ENCODE measurements around the gene OR4B1. TPM values are rescaled to one million over a fixed set of nuclear protein-coding genes. Genes with fewer than 3 reads are reported as not detected.

Gene OR4B1
- total RNA-seq, 2 experiments from 2014 or later, result not detected

- intact Hi-C loops (cut with micrococcal nuclease; ENCODE audit: unreplicated experiment), result no loop called here
These were observed 21.1 kb downstream of the OR4B1 start for GRCh38 chr11:48237727-48238126.

DNA sequence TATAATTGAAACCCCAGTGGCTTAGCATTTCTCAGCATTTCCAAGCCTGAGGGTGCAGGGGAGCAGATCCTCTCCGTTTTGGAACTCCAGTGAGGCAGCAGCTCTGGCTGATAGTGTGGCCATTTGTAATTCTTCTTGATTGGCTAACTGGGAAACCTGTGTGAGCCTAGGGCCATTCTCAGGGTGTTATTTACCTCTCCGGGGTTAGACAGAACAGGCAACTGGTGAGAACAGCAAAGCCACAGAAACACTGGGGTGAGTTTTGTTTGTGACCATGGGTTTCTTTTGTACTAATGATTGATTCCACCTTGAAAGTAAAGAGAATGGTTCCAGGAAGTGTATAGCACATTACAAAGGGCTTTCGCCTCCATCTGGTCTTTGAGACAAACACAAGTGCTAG lies 25.9 kb downstream of the OR4B1 start:
- H3K4me3 ChIP-seq (ENCODE audit: low read depth, low read length, poor library complexity, severe bottlenecking), result no peak overlapping the region
- no peaks in the 10 kb centered on the region for H3K4me1 ChIP-seq (ENCODE audit: insufficient read depth, low read length, poor library complexity, severe bottlenecking)
- H3K4me2 ChIP-seq (ENCODE audit: low read length), result no peak overlapping the region
- no peaks in the 10 kb centered on the region for H3K79me2 ChIP-seq (ENCODE audit: insufficient read depth, low read depth, low read length)
- TF ChIP-seq CTCF (conservative IDR thresholded peaks at IDR 0.05; ENCODE audit: low read length) (no peak), EZH2phosphoT487 (IDR thresholded peaks at IDR 0.05; ENCODE audit: borderline replicate concordance, low read depth, low read length) (no peak)
- CTCF ChIA-PET (ENCODE audit: unreplicated experiment), result no interaction called here
- intact Hi-C loops (cut with micrococcal nuclease; ENCODE audit: unreplicated experiment), result loop anchor here (5.0 kb wide), 1 partner anchor 50 kb away; no protein-coding TSS in a partner anchor
- no peak for DNase-seq (ENCODE audit: low spot score)
- no peaks in the 10 kb centered on the region for H4K20me1 ChIP-seq (ENCODE audit: insufficient read depth, low read length)
- no TSS peak for BruUV-seq (replicated peaks)
- H3K27ac ChIP-seq (ENCODE audit: low read depth, low read length, poor library complexity, severe bottlenecking), result no peak overlapping the region
- H3K9me3 ChIP-seq (ENCODE audit: low read length), result no peaks in the 10 kb centered on the region
- no peak overlapping the region for H2AFZ ChIP-seq (ENCODE audit: low read length)
- no peaks in the 10 kb centered on the region for H3K36me3 ChIP-seq (ENCODE audit: insufficient read depth, low read length)
- H3K9me2 ChIP-seq (ENCODE audit: insufficient read depth, low read length), result no peaks in the 10 kb centered on the region
- POLR2A ChIA-PET, result no interaction called here

More at GRCh38 chr11:48237727-48238126, 21.1 kb downstream of the OR4B1 start:
- Histone ChIP-seq H3K4me2 (ENCODE audit: low read length) (no peak overlapping the region), H4K20me1 (ENCODE audit: insufficient read depth, low read length) (no peaks in the 10 kb centered on the region), H3K4me3 (ENCODE audit: low read depth, low read length, poor library complexity, severe bottlenecking) (no peak overlapping the region), H2AFZ (ENCODE audit: low read length) (no peak overlapping the region), H3K4me1 (ENCODE audit: insufficient read depth, low read length, poor library complexity, severe bottlenecking) (no peaks in the 10 kb centered on the region), H3K9me3 (ENCODE audit: low read length) (no peaks in the 10 kb centered on the region), H3K36me3 (ENCODE audit: insufficient read depth, low read length) (no peaks in the 10 kb centered on the region), H3K79me2 (ENCODE audit: insufficient read depth, low read depth, low read length) (no peaks in the 10 kb centered on the region), H3K9me2 (ENCODE audit: insufficient read depth, low read length) (no peaks in the 10 kb centered on the region), H3K27ac (ENCODE audit: low read depth, low read length, poor library complexity, severe bottlenecking) (no peak overlapping the region)
- no TSS peak for BruUV-seq (replicated peaks)
- TF ChIP-seq EZH2phosphoT487 (IDR thresholded peaks at IDR 0.05; ENCODE audit: borderline replicate concordance, low read depth, low read length) (no peak), CTCF (conservative IDR thresholded peaks at IDR 0.05; ENCODE audit: low read length) (no peak)
- DNase-seq (ENCODE audit: low spot score), result no peak
- ChIA-PET CTCF (ENCODE audit: unreplicated experiment) (no interaction called here), POLR2A (interaction anchor here (0.8 kb wide), 1 partner anchor 25 kb away, joined by 3 read pairs; no protein-coding TSS in a partner anchor)

GRCh38 chr11:48244804-48245203 lies 28.2 kb downstream of the OR4B1 start, which contains the start of gene OR4X2:
Gene OR4X2, plus strand, starts transcription at chr11:48245104. Its CDS starts 0 bp downstream, at chr11:48245104.
- no peak for TF ChIP-seq EZH2phosphoT487 (IDR thresholded peaks at IDR 0.05; ENCODE audit: borderline replicate concordance, low read depth, low read length)
- TF ChIP-seq CTCF (conservative IDR thresholded peaks at IDR 0.05; ENCODE audit: low read length), result no peak
- no TSS peak for BruUV-seq (replicated peaks)
- POLR2A ChIA-PET, result interaction anchor here (0.6 kb wide), 1 partner anchor 14 kb away, joined by 4 read pairs; no protein-coding TSS in a partner anchor
- no peak within 1 kb of the TSS for H3K4me2 ChIP-seq (ENCODE audit: low read length)
- CTCF ChIA-PET (ENCODE audit: unreplicated experiment), result no interaction called here
- H4K20me1 ChIP-seq (ENCODE audit: insufficient read depth, low read length), result no peaks in the 10 kb centered on the region
- H3K9me2 ChIP-seq (ENCODE audit: insufficient read depth, low read length), result no peaks in the 10 kb centered on the region
- no peak for DNase-seq (ENCODE audit: low spot score)
- no peak within 1 kb of the TSS for H3K27ac ChIP-seq (ENCODE audit: low read depth, low read length, poor library complexity, severe bottlenecking)
- no peaks in the 10 kb centered on the region for H3K79me2 ChIP-seq (ENCODE audit: insufficient read depth, low read depth, low read length)
- intact Hi-C loops (cut with micrococcal nuclease; ENCODE audit: unreplicated experiment), result loop anchor here (5.0 kb wide), 1 partner anchor 47 kb away; no protein-coding TSS in a partner anchor
- H3K36me3 ChIP-seq (ENCODE audit: insufficient read depth, low read length), result no peaks in the 10 kb centered on the region
- no peak within 1 kb of the TSS for H3K4me3 ChIP-seq (ENCODE audit: low read depth, low read length, poor library complexity, severe bottlenecking)
- H3K4me1 ChIP-seq (ENCODE audit: insufficient read depth, low read length, poor library complexity, severe bottlenecking), result no peaks in the 10 kb centered on the region
- 0 out of 2 replicates have a peak, but pooled peaks cover 5% of the 10 kb centered on the region for H3K9me3 ChIP-seq (ENCODE audit: low read length)
- H2AFZ ChIP-seq (ENCODE audit: low read length), result no peak within 1 kb of the TSS
